Measurements from ENCODE around the gene BRMS1.

- TF ChIP-seq, protein P1, sequence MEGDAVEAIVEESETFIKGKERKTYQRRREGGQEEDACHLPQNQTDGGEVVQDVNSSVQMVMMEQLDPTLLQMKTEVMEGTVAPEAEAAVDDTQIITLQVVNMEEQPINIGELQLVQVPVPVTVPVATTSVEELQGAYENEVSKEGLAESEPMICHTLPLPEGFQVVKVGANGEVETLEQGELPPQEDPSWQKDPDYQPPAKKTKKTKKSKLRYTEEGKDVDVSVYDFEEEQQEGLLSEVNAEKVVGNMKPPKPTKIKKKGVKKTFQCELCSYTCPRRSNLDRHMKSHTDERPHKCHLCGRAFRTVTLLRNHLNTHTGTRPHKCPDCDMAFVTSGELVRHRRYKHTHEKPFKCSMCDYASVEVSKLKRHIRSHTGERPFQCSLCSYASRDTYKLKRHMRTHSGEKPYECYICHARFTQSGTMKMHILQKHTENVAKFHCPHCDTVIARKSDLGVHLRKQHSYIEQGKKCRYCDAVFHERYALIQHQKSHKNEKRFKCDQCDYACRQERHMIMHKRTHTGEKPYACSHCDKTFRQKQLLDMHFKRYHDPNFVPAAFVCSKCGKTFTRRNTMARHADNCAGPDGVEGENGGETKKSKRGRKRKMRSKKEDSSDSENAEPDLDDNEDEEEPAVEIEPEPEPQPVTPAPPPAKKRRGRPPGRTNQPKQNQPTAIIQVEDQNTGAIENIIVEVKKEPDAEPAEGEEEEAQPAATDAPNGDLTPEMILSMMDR (IDR thresholded peaks at IDR 0.05) = no peak
- TF ChIP-seq ZFX (IDR thresholded peaks at IDR 0.05; ENCODE audit: borderline replicate concordance) = no peak
Measured at GRCh38 chr11:66339686-66340483, 5.0 kb downstream of the BRMS1 start.
